HepG2 (cell line): ENCODE results near the gene CREBRF. TPM values are rescaled to one million over a fixed set of nuclear protein-coding genes. Genes with fewer than 3 reads are reported as not detected.

Source experiments
- AGO1 ChIP-seq: fragments of 200-400 bp; formaldehyde crosslinking; IDR thresholded peaks from 2 replicates; pipeline ENCODE4 v1.6.1; 2017; ENCODE audit warnings: mild to moderate bottlenecking, low read depth, low read length, moderate library complexity; ENCODE audit not compliant: poor library complexity, severe bottlenecking
- AHR ChIP-seq: IDR thresholded peaks from 2 replicates; pipeline ENCODE4 v1.6.1; 2018; ENCODE audit warnings: missing genetic modification reagents, missing compliant biosample characterization
- CREM ChIP-seq, 2 experiments: sonication (generic) in 1 of 2; formaldehyde crosslinking in 1 of 2; IDR thresholded peaks; 2 replicates each; pipeline versions ENCODE4 v1.4.0 to v1.6.1; 2016 to 2020; ENCODE audit warnings: antibody characterized with exemption in 1 of 2, mild to moderate bottlenecking in 1 of 2, missing genetic modification reagents in 1 of 2
- DNMT1 ChIP-seq: sonication (generic); formaldehyde crosslinking; IDR thresholded peaks from 2 replicates; pipeline ENCODE4 v1.5.1; 2020; ENCODE audit warnings: mild to moderate bottlenecking, missing genetic modification reagents
- EED ChIP-seq: sonication (generic); formaldehyde crosslinking; IDR thresholded peaks from 2 replicates; pipeline ENCODE4 v1.5.0; 2020; ENCODE audit warnings: mild to moderate bottlenecking, missing genetic modification reagents
- FIP1L1 ChIP-seq: fragments of 200-400 bp; formaldehyde crosslinking; IDR thresholded peaks from 2 replicates; pipeline ENCODE4 v1.6.1; 2018; ENCODE audit warnings: low read depth, mild to moderate bottlenecking, low read length, moderate library complexity, borderline replicate concordance; ENCODE audit not compliant: insufficient read depth
- FOSL2 ChIP-seq: sonication (generic); formaldehyde crosslinking; IDR thresholded peaks from 2 replicates; pipeline ENCODE4 v1.4.0; 2020; ENCODE audit warnings: missing genetic modification reagents
- HOXA9 ChIP-seq: sonication (generic); formaldehyde crosslinking; IDR thresholded peaks from 2 replicates; pipeline ENCODE4 v1.8.1; 2022; ENCODE audit warnings: missing genetic modification reagents, mild to moderate bottlenecking, moderate library complexity, borderline replicate concordance
- ISL2 ChIP-seq: sonication (generic); formaldehyde crosslinking; IDR thresholded peaks from 2 replicates; pipeline ENCODE4 v1.5.0; 2020; ENCODE audit warnings: missing genetic modification reagents
- JUNB ChIP-seq: sonication (generic); formaldehyde crosslinking; IDR thresholded peaks from 2 replicates; pipeline ENCODE4 v1.8.0; 2022; ENCODE audit warnings: missing genetic modification reagents, mild to moderate bottlenecking, borderline replicate concordance
- JUND ChIP-seq: sonication (generic); formaldehyde crosslinking; IDR thresholded peaks from 2 replicates; pipeline ENCODE4 v1.8.0; 2022; ENCODE audit warnings: mild to moderate bottlenecking, missing genetic modification reagents
- KLF12 ChIP-seq: sonication (generic); formaldehyde crosslinking; IDR thresholded peaks from 2 replicates; pipeline ENCODE4 v1.4.0; 2020; ENCODE audit warnings: missing genetic modification reagents, borderline replicate concordance
- NR1H2 ChIP-seq: sonication (generic); formaldehyde crosslinking; IDR thresholded peaks from 2 replicates; pipeline ENCODE4 v1.8.1; 2022; ENCODE audit warnings: low read depth, missing genetic modification reagents, borderline replicate concordance
- RELA ChIP-seq: sonication (generic); formaldehyde crosslinking; IDR thresholded peaks from 2 replicates; pipeline ENCODE4 v1.4.0; 2020; ENCODE audit warnings: missing genetic modification reagents
- SP1 ChIP-seq, 2 experiments: fragments of 450-650 bp in 1 of 2; sonication (generic) in 1 of 2; formaldehyde crosslinking in 1 of 2; IDR thresholded peaks; 2 replicates each; pipeline versions ENCODE4 v1.4.0 to v1.6.1; 2016 to 2020; ENCODE audit warnings: missing genetic modification reagents in 1 of 2
- SP4 ChIP-seq: sonication (generic); formaldehyde crosslinking; IDR thresholded peaks from 2 replicates; pipeline ENCODE4 v1.8.1; 2023; ENCODE audit warnings: mild to moderate bottlenecking, missing genetic modification reagents
- TCF7 ChIP-seq: sonication (generic); IDR thresholded peaks from 2 replicates; pipeline ENCODE4 v1.6.1; 2016; ENCODE audit warnings: antibody characterized with exemption, low read depth
- TFDP2 ChIP-seq: sonication (generic); formaldehyde crosslinking; IDR thresholded peaks from 2 replicates; pipeline ENCODE4 v1.4.0; 2020; ENCODE audit warnings: missing genetic modification reagents
- ZFP37 ChIP-seq: sonication (generic); formaldehyde crosslinking; IDR thresholded peaks from 2 replicates; pipeline ENCODE4 v1.4.0; 2020; ENCODE audit warnings: missing genetic modification reagents, borderline replicate concordance
- ZMYM2 ChIP-seq: sonication (generic); formaldehyde crosslinking; IDR thresholded peaks from 2 replicates; pipeline ENCODE4 v1.8.0; 2022; ENCODE audit warnings: mild to moderate bottlenecking, missing genetic modification reagents
- ZNF24 ChIP-seq: fragments of 450-650 bp; IDR thresholded peaks from 2 replicates; pipeline ENCODE4 v1.6.1; 2017; ENCODE audit warnings: antibody characterized with exemption, mild to moderate bottlenecking
- ZNF496 ChIP-seq: sonication (generic); formaldehyde crosslinking; IDR thresholded peaks from 2 replicates; pipeline ENCODE4 v1.8.1; 2023; ENCODE audit warnings: mild to moderate bottlenecking, moderate library complexity, missing genetic modification reagents; ENCODE audit not compliant: insufficient replicate concordance
- ZNF552 ChIP-seq: sonication (generic); formaldehyde crosslinking; IDR thresholded peaks from 2 replicates; pipeline ENCODE4 v1.9.0; 2022; ENCODE audit warnings: missing genetic modification reagents, mild to moderate bottlenecking, borderline replicate concordance
- ZNF776 ChIP-seq: sonication (generic); formaldehyde crosslinking; IDR thresholded peaks from 2 replicates; pipeline ENCODE4 v1.4.0; 2020; ENCODE audit warnings: mild to moderate bottlenecking, missing genetic modification reagents
- ZNF790 ChIP-seq: sonication (generic); formaldehyde crosslinking; IDR thresholded peaks from 2 replicates; pipeline ENCODE4 v1.8.0; 2022; ENCODE audit warnings: missing genetic modification reagents, mild to moderate bottlenecking, borderline replicate concordance
- polyA plus RNA-seq, 8 experiments: library from polyadenylated mRNA; depleted of rRNA in 3 of 8; stranded (reverse) in 7 of 8; unstranded in 1 of 8; fragments of >200 nt; fragmentation: Illumina TruSeq in 4 of 8; extraction: Trizol in 4 of 8; gene quantifications; 2 replicates each; pipeline versions ENCODE4 v1.2.1 to v1.2.3, GENCODE V29; 2011 to 2016; ENCODE audit warnings: low read depth in 4 of 8, missing spikeins in 1 of 8, mixed read lengths in 1 of 8; ENCODE audit not compliant: insufficient read depth in 1 of 8
- total RNA-seq, 5 experiments: library from RNA; depleted of rRNA; stranded (reverse); fragments of >200 nt; fragmentation: Illumina TruSeq; extraction: Trizol; gene quantifications; 2 replicates each; pipeline ENCODE4 v1.2.3, GENCODE V29; 2016; ENCODE audit warnings: low read depth in 1 of 5
- TF ChIP-seq, protein P1 (sequence below): sonication (generic); formaldehyde crosslinking; IDR thresholded peaks from 2 replicates; pipeline ENCODE4 v1.5.0; 2020; ENCODE audit warnings: mild to moderate bottlenecking, missing genetic modification reagents, borderline replicate concordance

The CREBRF gene
- total and polyA plus RNA-seq, 2 of the 13 experiments (the other 11 are each of a cell fraction or from before 2014, with no cell fraction given), result 4.5 to 10.2 TPM

DNA sequence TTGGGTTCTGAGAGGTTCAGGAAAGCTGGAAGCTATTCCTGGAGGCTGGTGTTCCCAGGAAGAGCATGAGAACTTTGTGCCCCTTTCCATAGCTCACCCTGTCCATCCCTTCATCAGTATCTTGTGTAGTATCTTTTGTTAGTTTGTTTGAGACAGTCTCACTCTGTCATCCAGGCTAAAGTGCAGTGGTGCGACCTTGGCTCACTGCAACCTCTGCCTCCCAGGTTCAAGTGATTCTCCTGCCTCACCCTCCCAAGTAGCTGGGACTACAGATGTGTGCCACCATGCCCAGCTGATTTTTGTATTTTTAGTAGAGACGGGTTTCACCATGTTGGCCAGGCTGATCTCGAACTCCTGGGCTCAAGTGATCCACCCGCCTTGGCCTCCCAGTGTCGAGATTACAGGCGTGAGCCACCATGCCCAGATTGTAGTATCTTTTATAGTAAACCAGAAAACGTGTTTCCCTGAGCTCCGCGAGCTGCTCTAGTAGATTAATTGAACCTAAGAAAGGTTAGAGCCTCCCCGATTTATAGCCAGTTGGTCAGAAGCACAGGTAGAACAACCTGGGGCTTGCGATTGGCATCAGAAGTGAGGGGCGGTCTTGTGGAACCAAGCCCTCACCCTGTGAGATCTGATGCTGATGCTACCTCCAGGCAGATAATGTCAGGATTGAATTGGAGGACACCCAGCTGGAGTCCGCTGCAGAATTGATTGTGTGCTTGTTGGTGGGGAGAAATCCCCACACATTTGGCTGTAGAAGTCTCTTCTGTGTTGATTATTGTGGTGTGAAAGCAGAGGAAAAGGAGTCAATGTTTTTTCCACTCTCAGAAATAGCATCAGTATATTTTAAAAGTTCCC is 40.3 kb upstream of the CREBRF start (continued):
- TF ChIP-seq ZNF790 (CRISPR knock-in tag) (no peak), ZNF776 (CRISPR knock-in tag) (no peak), RELA (CRISPR knock-in tag) (no peak), KLF12 (CRISPR knock-in tag) (no peak), TFDP2 (CRISPR knock-in tag) (no peak), TCF7 (no peak), SP1 (IDR thresholded peaks at IDR 0.05) (no peak), SP1 (CRISPR knock-in tag; IDR thresholded peaks at IDR 0.05) (no peak), HOXA9 (CRISPR knock-in tag) (no peak), ZNF552 (no peak), EED (CRISPR knock-in tag) (no peak), AHR (CRISPR knock-in tag) (no peak), FIP1L1 (no peak), ZMYM2 (CRISPR knock-in tag) (0 out of 2 replicates have a peak, but pooled peaks have one; percentile 80), NR1H2 (no peak), AGO1 (no peak), JUNB (CRISPR knock-in tag) (no peak), ZNF496 (CRISPR knock-in tag) (no peak), CREM (IDR thresholded peaks at IDR 0.05) (peak; percentile 39; the same call in 1 of the 2 replicates), CREM (CRISPR knock-in tag; IDR thresholded peaks at IDR 0.05) (no peak), ZNF24 (no peak), ZFP37 (CRISPR knock-in tag) (no peak), DNMT1 (CRISPR knock-in tag) (no peak), JUND (CRISPR knock-in tag) (no peak), ISL2 (CRISPR knock-in tag) (no peak), FOSL2 (CRISPR knock-in tag) (peak; percentile 39), SP4 (peak; percentile 36; the same call in 1 of the 2 replicates)
- TF ChIP-seq, protein P1, sequence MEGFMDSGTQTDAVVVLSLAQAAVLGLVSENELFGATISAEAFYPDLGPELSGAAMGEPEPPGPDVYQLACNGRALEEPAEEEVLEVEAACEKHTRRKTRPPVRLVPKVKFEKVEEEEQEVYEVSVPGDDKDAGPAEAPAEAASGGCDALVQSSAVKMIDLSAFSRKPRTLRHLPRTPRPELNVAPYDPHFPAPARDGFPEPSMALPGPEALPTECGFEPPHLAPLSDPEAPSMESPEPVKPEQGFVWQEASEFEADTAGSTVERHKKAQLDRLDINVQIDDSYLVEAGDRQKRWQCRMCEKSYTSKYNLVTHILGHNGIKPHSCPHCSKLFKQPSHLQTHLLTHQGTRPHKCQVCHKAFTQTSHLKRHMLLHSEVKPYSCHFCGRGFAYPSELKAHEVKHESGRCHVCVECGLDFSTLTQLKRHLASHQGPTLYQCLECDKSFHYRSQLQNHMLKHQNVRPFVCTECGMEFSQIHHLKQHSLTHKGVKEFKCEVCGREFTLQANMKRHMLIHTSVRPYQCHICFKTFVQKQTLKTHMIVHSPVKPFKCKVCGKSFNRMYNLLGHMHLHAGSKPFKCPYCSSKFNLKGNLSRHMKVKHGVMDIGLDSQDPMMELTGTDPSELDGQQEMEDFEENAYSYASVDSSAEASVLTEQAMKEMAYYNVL (CRISPR knock-in tag), result peak; percentile 89
